Subcutaneous adipose tissue (tissue), 4 donors: ENCODE results near the gene ARNT2. TPM values are rescaled to one million over a fixed set of nuclear protein-coding genes. Genes with fewer than 3 reads are reported as not detected.

Experiments
- total RNA-seq, 4 donors: library from RNA; depleted of rRNA; stranded (reverse); fragments of >200 nt; gene quantifications; one replicate each; pipeline ENCODE4 v1.1.0, GENCODE V29; 2016
- TF ChIP-seq, protein P1 (sequence below): fragments of 450-650 bp; IDR thresholded peaks from one replicate; pipeline ENCODE4 v1.5.1; 2016; ENCODE audit warnings: low read depth, mild to moderate bottlenecking, control low read depth, antibody characterized with exemption, moderate library complexity

ARNT2 gene
- total RNA-seq, 4 donors from 2014 or later: 0.16 to 4.3 (median 2.3) TPM

DNA sequence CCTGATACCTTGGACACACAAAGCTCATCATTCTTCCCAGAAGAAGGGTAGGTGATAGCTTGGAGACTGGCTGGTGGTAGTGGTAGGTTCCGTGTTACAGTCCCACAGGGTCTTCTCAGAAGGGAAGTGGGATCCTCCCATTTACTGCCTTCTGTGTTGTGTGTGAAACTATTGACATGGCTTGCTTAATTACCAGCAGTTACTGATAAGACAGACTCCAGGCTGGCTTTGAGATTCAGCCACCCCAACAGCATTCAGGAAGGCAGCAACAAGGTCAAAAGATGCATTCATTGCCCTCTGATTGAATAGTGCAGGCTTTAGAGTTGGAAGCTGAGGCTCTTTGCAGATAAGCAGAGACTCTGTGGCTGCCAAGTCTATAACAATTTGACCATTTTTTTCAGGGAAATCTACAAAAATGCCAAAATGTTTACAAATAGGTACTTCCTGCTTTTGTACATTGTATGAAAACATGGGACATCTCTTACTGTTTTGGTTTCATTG, 7.7 kb downstream of the ARNT2 start:
- TF ChIP-seq, protein P1, sequence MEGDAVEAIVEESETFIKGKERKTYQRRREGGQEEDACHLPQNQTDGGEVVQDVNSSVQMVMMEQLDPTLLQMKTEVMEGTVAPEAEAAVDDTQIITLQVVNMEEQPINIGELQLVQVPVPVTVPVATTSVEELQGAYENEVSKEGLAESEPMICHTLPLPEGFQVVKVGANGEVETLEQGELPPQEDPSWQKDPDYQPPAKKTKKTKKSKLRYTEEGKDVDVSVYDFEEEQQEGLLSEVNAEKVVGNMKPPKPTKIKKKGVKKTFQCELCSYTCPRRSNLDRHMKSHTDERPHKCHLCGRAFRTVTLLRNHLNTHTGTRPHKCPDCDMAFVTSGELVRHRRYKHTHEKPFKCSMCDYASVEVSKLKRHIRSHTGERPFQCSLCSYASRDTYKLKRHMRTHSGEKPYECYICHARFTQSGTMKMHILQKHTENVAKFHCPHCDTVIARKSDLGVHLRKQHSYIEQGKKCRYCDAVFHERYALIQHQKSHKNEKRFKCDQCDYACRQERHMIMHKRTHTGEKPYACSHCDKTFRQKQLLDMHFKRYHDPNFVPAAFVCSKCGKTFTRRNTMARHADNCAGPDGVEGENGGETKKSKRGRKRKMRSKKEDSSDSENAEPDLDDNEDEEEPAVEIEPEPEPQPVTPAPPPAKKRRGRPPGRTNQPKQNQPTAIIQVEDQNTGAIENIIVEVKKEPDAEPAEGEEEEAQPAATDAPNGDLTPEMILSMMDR: no peak

- TF ChIP-seq, protein P1: no peak
Measured at GRCh38 chr15:80414546-80415357, 10.6 kb downstream of the ARNT2 start.

GRCh38 chr15:80415358-80415670, 11.1 kb downstream of the ARNT2 start:
- TF ChIP-seq, protein P1: no peak

DNA sequence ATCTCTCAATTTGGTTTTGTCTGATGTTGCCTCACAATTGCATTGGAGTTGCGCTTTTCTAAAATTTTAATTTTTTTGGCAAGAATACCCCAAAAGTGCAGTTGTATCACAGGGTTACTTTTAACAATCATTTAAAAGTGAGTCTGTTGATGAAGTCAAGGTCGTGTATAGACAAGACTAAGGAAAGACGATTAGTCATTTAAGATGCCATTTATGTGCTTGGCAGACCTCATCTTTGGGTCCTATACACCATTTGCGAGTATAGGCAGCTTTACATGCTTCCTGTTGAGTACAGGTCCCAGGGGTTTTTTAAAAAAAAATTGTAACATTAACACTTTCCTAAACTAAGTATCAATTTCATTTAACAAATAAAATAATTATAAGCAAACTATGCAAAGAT, 12.5 kb downstream of the ARNT2 start:
- TF ChIP-seq, protein P1: no peak

GRCh38 chr15:80418892-80419537, 14.8 kb downstream of the ARNT2 start:
- TF ChIP-seq, protein P1: no peak

DNA sequence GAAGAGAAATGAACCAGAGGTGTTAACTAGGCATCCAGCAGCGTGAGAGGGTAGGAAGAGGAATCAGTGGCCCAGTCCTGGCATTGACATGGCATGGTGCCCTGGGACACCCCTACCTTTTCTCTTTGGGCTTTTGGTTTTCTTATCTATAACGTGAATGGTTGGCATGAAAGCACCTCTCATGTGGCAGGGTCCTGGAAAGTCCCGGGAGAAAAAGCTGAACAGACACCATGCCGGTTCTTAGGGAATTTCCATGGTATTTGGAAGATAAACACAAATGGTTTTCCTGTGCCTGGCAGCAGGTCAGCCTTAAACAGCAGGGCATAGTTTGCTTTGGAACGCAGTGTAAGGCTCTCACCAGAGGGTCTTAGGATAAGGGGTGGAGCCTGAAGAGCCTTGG, 15.4 kb downstream of the ARNT2 start:
- TF ChIP-seq, protein P1: no peak

- TF ChIP-seq, protein P1: no peak
Measured at GRCh38 chr15:80420658-80421057, 16.5 kb downstream of the ARNT2 start.
